K562 (cell line): ENCODE results near the gene SEMA4G. TPM values are rescaled to one million over a fixed set of nuclear protein-coding genes. Genes with fewer than 3 reads are reported as not detected.

Experiments used
- BACH1 ChIP-seq: fragments of 200-800 bp; sonication (Bioruptor generic); IDR thresholded peaks from 2 replicates; pipeline ENCODE4 v1.6.1; 2016; ENCODE audit warnings: missing genetic modification characterization, missing compliant biosample characterization
- CREB3L1 ChIP-seq: fragments of 450-650 bp; IDR thresholded peaks from 2 replicates; pipeline ENCODE4 v1.6.1; 2014; ENCODE audit warnings: low read depth, mild to moderate bottlenecking, moderate library complexity, borderline replicate concordance
- CXXC5 ChIP-seq: fragments of 250-450 bp; sonication (Bioruptor Pico); IDR thresholded peaks from 2 replicates; pipeline ENCODE4 v1.8.0; 2022; ENCODE audit warnings: inconsistent platforms, mild to moderate bottlenecking, moderate library complexity
- EHMT2 ChIP-seq: fragments of 450-650 bp; IDR thresholded peaks from 2 replicates; pipeline ENCODE4 v1.6.1; 2018; ENCODE audit warnings: antibody characterized with exemption
- IRF1 ChIP-seq: sonication (generic); formaldehyde crosslinking; IDR thresholded peaks from 2 replicates; pipeline ENCODE4 v1.8.0; 2022; ENCODE audit warnings: missing genetic modification reagents, mild to moderate bottlenecking, borderline replicate concordance
- MTA2 ChIP-seq: fragments of 450-650 bp; IDR thresholded peaks from 2 replicates; pipeline ENCODE4 v1.6.1; 2016; ENCODE audit warnings: low read depth
- NFE2L1 ChIP-seq: fragments of 450-650 bp; IDR thresholded peaks from 2 replicates; pipeline ENCODE4 v1.6.1; 2016; ENCODE audit warnings: missing genetic modification characterization, low read depth, mild to moderate bottlenecking, missing compliant biosample characterization, moderate library complexity, borderline replicate concordance
- RAD21 ChIP-seq, 2 experiments: fragments of 250-450 bp in 1 of 2; fragments of 450-650 bp in 1 of 2; sonication (Bioruptor Pico) in 1 of 2; formaldehyde crosslinking in 1 of 2; IDR thresholded peaks in 1 of 2; conservative IDR thresholded peaks in 1 of 2; 2 replicates each; pipeline versions ENCODE4 v1.4.0 to v1.8.0; 2020 to 2022; ENCODE audit warnings: mild to moderate bottlenecking in 2 of 2, moderate library complexity in 1 of 2
- RBFOX2 ChIP-seq: fragments of 200-400 bp; formaldehyde crosslinking; IDR thresholded peaks from 2 replicates; pipeline ENCODE4 v1.6.1; 2017; ENCODE audit warnings: low read depth, mild to moderate bottlenecking, low read length, moderate library complexity
- RFX7 ChIP-seq: fragments of 250-450 bp; sonication (Bioruptor Pico); IDR thresholded peaks from 2 replicates; pipeline ENCODE4 v1.5.1; 2021; ENCODE audit warnings: mild to moderate bottlenecking
- STAG1 ChIP-seq: sonication (generic); formaldehyde crosslinking; IDR thresholded peaks from 2 replicates; pipeline ENCODE4 v1.5.0; 2020; ENCODE audit warnings: missing genetic modification reagents, borderline replicate concordance
- UBTF ChIP-seq, 2 experiments: IDR thresholded peaks; 2 replicates each; pipeline ENCODE4 v1.6.1; 2012; ENCODE audit warnings: improper control_type of control experiment in 2 of 2, low read depth in 2 of 2, low read length in 2 of 2, borderline replicate concordance in 1 of 2
- ZNF354B ChIP-seq: fragments of 250-450 bp; sonication (Bioruptor Pico); IDR thresholded peaks from 2 replicates; pipeline ENCODE4 v1.4.0; 2020
- ZNF395 ChIP-seq: fragments of 200-800 bp; sonication (Bioruptor generic); IDR thresholded peaks from 2 replicates; pipeline ENCODE4 v1.6.1; 2017; ENCODE audit warnings: missing genetic modification characterization, missing compliant biosample characterization
- ZNF740 ChIP-seq, 3 experiments: fragments of 200-800 bp in 1 of 3; sonication (Bioruptor generic) in 1 of 3; sonication (generic) in 1 of 3; formaldehyde crosslinking in 1 of 3; IDR thresholded peaks; 2 replicates each; pipeline versions ENCODE4 v1.6.1 to v1.8.0; 2016 to 2022; ENCODE audit warnings: mild to moderate bottlenecking in 2 of 3, missing compliant biosample characterization in 2 of 3, missing genetic modification characterization in 2 of 3, missing genetic modification reagents in 1 of 3
- ZNF778 ChIP-seq: fragments of 450-650 bp; formaldehyde crosslinking; IDR thresholded peaks from 2 replicates; pipeline ENCODE4 v1.4.0; 2020; ENCODE audit warnings: mild to moderate bottlenecking, moderate library complexity
- polyA plus RNA-seq, 8 experiments: library from polyadenylated mRNA; depleted of rRNA in 4 of 8; stranded (reverse) in 5 of 8; unstranded in 3 of 8; fragments of >200 nt; fragmentation: Nextera tagmentation in 2 of 8; fragmentation: Illumina TruSeq in 1 of 8; extraction: Ambion mirVana in 2 of 8; extraction: Trizol in 1 of 8; gene quantifications; 2 replicates each; pipeline versions ENCODE4 v1.2.1 to v1.2.3, GENCODE V29; 2011 to 2014; ENCODE audit warnings: inconsistent platforms in 1 of 8, missing spikeins in 1 of 8
- total RNA-seq, 7 experiments: library from RNA; depleted of rRNA in 6 of 7; stranded (reverse); fragments of >200 nt in 6 of 7; fragmentation: Illumina TruSeq in 2 of 7; extraction: Trizol in 2 of 7; gene quantifications; 2 replicates each; pipeline versions ENCODE4 v1.2.1 to v1.2.3, GENCODE V29; 2011 to 2021; ENCODE audit warnings: low replicate concordance in 1 of 7

Gene SEMA4G
- total and polyA plus RNA-seq, 9 of the 15 experiments (the other 6 are each of a cell fraction or from before 2014, with no cell fraction given), result 0.40 to 7.8 (median 1.8) TPM

- TF ChIP-seq BACH1 (tag) (no peak), CXXC5 (CRISPR knock-in tag) (peak; percentile 60), ZNF395 (CRISPR knock-in tag) (no peak), ZNF740 (CRISPR knock-in tag; IDR thresholded peaks at IDR 0.05) (peak; percentile 74; the same call in 1 of the 2 replicates), ZNF740 (tag; IDR thresholded peaks at IDR 0.05) (0 out of 4 replicates have a peak, but pooled peaks of 1 of the 2 experiments have one; percentile 7), CREB3L1 (peak; percentile 36; the same call in 1 of the 2 replicates), RAD21 (CRISPR knock-in tag; conservative IDR thresholded peaks at IDR 0.05 in 1 of 2, IDR thresholded peaks at IDR 0.05 in 1 of 2) (peak; percentile 36 to 55; a peak in 3 of 4 replicates), IRF1 (CRISPR knock-in tag) (no peak), EHMT2 (no peak), RBFOX2 (peak; percentile 77), RFX7 (CRISPR knock-in tag) (no peak), MTA2 (0 out of 2 replicates have a peak, but pooled peaks have one; percentile 10), UBTF (IDR thresholded peaks at IDR 0.05; ENCODE audit: borderline replicate concordance in 1 of 2, low read depth in 2 of 2, low read length in 2 of 2) (peak; percentile 34 to 78; a peak in 1 of 4 replicates), ZNF354B (CRISPR knock-in tag) (no peak), STAG1 (CRISPR knock-in tag) (no peak), NFE2L1 (no peak), ZNF778 (CRISPR knock-in tag) (no peak)
These were observed 29.9 kb downstream of the SEMA4G start (continued) for GRCh38 chr10:100998991-100999741.
